Measurements from ENCODE around the gene NAA20.

The NAA20 gene

GRCh38 chr20:20075032-20075431, 57.9 kb downstream of the NAA20 start:
- no peak overlapping the region for H3K4me3 ChIP-seq (ENCODE audit: low read depth, low read length)
- H3K4me1 ChIP-seq (ENCODE audit: control insufficient read depth, insufficient read depth, low read length, unreplicated experiment): no peaks in the 10 kb centered on the region
- H3K27me3 ChIP-seq (ENCODE audit: insufficient read depth, low read length): peaks cover 64% of the 10 kb centered on the region
- no peaks in the 10 kb centered on the region for H3K79me2 ChIP-seq (ENCODE audit: control insufficient read depth, insufficient read depth, low read length, unreplicated experiment)
- no peak overlapping the region for H2AFZ ChIP-seq (ENCODE audit: low read length, unreplicated experiment)
- H3K27ac ChIP-seq (ENCODE audit: low read depth, low read length): no peak overlapping the region
- no peaks in the 10 kb centered on the region for H3K36me3 ChIP-seq (ENCODE audit: insufficient read depth, low read length)

- no peaks in the 10 kb centered on the region for H3K79me2 ChIP-seq (ENCODE audit: control insufficient read depth, insufficient read depth, low read length, unreplicated experiment)
- no peak overlapping the region for H2AFZ ChIP-seq (ENCODE audit: low read length, unreplicated experiment)
- H3K27me3 ChIP-seq (ENCODE audit: insufficient read depth, low read length): peaks cover 74% of the 10 kb centered on the region
- no peaks in the 10 kb centered on the region for H3K36me3 ChIP-seq (ENCODE audit: insufficient read depth, low read length)
- no peak overlapping the region for H3K4me3 ChIP-seq (ENCODE audit: low read depth, low read length)
- no peaks in the 10 kb centered on the region for H3K4me1 ChIP-seq (ENCODE audit: control insufficient read depth, insufficient read depth, low read length, unreplicated experiment)
- no peak overlapping the region for H3K27ac ChIP-seq (ENCODE audit: low read depth, low read length)
Measured at GRCh38 chr20:20076297-20077065, 59.3 kb downstream of the NAA20 start.

- peaks cover 86% of the 10 kb centered on the region for H3K27me3 ChIP-seq (ENCODE audit: insufficient read depth, low read length)
- no peak overlapping the region for H3K4me3 ChIP-seq (ENCODE audit: low read depth, low read length)
- no peak overlapping the region for H2AFZ ChIP-seq (ENCODE audit: low read length, unreplicated experiment)
Measured at GRCh38 chr20:20078041-20078440, 60.9 kb downstream of the NAA20 start.

GRCh38 chr20:20079102-20079784, 62.1 kb downstream of the NAA20 start:
- H3K4me3 ChIP-seq (ENCODE audit: low read depth, low read length): no peak overlapping the region
- H3K27ac ChIP-seq (ENCODE audit: low read depth, low read length): no peak overlapping the region
- no peaks in the 10 kb centered on the region for H3K4me1 ChIP-seq (ENCODE audit: control insufficient read depth, insufficient read depth, low read length, unreplicated experiment)
- no peaks in the 10 kb centered on the region for H3K79me2 ChIP-seq (ENCODE audit: control insufficient read depth, insufficient read depth, low read length, unreplicated experiment)
- peaks cover 74% of the 10 kb centered on the region for H3K27me3 ChIP-seq (ENCODE audit: insufficient read depth, low read length)
- no peaks in the 10 kb centered on the region for H3K36me3 ChIP-seq (ENCODE audit: insufficient read depth, low read length)
- no peak overlapping the region for H2AFZ ChIP-seq (ENCODE audit: low read length, unreplicated experiment)

More at GRCh38 chr20:20078041-20078440, 60.9 kb downstream of the NAA20 start:
- Histone ChIP-seq H3K27ac (ENCODE audit: low read depth, low read length) (no peak overlapping the region), H3K79me2 (ENCODE audit: control insufficient read depth, insufficient read depth, low read length, unreplicated experiment) (no peaks in the 10 kb centered on the region), H3K4me1 (ENCODE audit: control insufficient read depth, insufficient read depth, low read length, unreplicated experiment) (no peaks in the 10 kb centered on the region), H3K36me3 (ENCODE audit: insufficient read depth, low read length) (no peaks in the 10 kb centered on the region)
